GM21360 (cell line): ENCODE results near the gene SLC39A8.
"Not testable (repeated sequence)": the region's sequence is repeated elsewhere in the genome, so short reads cannot be mapped to it uniquely, and the experiment has no call there.

ENCODE experiments used
- ATAC-seq: cut with Tn5 transposase; IDR thresholded peaks from one replicate; pipeline ENCODE4 v1.9.1; 2021; ENCODE audit warnings: mild to moderate bottlenecking, moderate library complexity; ENCODE audit not compliant: unreplicated experiment

Gene SLC39A8

GRCh38 chr4:102305666-102306065 is 39.6 kb downstream of the SLC39A8 start:
- ATAC-seq, result no peak

GRCh38 chr4:102302762-102303161 is 42.5 kb downstream of the SLC39A8 start:
- no peak for ATAC-seq

GRCh38 chr4:102301167-102301566 is 44.1 kb downstream of the SLC39A8 start:
- peak; percentile 45 for ATAC-seq

- ATAC-seq, result peak; percentile 93
These were observed 45.8 kb downstream of the SLC39A8 start for GRCh38 chr4:102299354-102300107.

GRCh38 chr4:102298716-102299115 is 46.6 kb downstream of the SLC39A8 start:
- ATAC-seq, result no peak

GRCh38 chr4:102295153-102295862 is 50.0 kb downstream of the SLC39A8 start:
- ATAC-seq, result no peak

GRCh38 chr4:102288497-102288896 is 56.8 kb downstream of the SLC39A8 start:
- ATAC-seq, result no peak

- no peak for ATAC-seq
These were observed 59.5 kb downstream of the SLC39A8 start for GRCh38 chr4:102285831-102286230.

GRCh38 chr4:102281171-102281839 is 64.0 kb downstream of the SLC39A8 start:
- no peak for ATAC-seq

GRCh38 chr4:102273317-102273716 is 72.0 kb downstream of the SLC39A8 start:
- ATAC-seq, result not testable (repeated sequence)

- ATAC-seq, result no peak
These were observed 73.0 kb downstream of the SLC39A8 start for GRCh38 chr4:102272318-102272717.

- no peak for ATAC-seq
These were observed 76.9 kb downstream of the SLC39A8 start for GRCh38 chr4:102268355-102268754.

GRCh38 chr4:102263024-102263787 is 82.1 kb downstream of the SLC39A8 start:
- peak; percentile 92 for ATAC-seq

- no peak for ATAC-seq
These were observed 85.6 kb downstream of the SLC39A8 start for GRCh38 chr4:102259702-102260101.

- no peak for ATAC-seq
These were observed 86.2 kb downstream of the SLC39A8 start for GRCh38 chr4:102259081-102259480.

GRCh38 chr4:102256321-102256720 is 89.0 kb downstream of the SLC39A8 start:
- no peak for ATAC-seq

- ATAC-seq, result no peak
These were observed 91.4 kb downstream of the SLC39A8 start for GRCh38 chr4:102253860-102254259.

GRCh38 chr4:102252171-102252570 is 93.1 kb downstream of the SLC39A8 start:
- ATAC-seq, result no peak

- no peak for ATAC-seq
These were observed 94.9 kb downstream of the SLC39A8 start for GRCh38 chr4:102250341-102250740.

GRCh38 chr4:102247041-102247440 is 98.2 kb downstream of the SLC39A8 start:
- ATAC-seq, result no peak

- no peak for ATAC-seq
These were observed 98.9 kb downstream of the SLC39A8 start for GRCh38 chr4:102246416-102246815.
